B cell (primary cell): Measurements from ENCODE around the gene SLC15A3. TPM values are rescaled to one million over a fixed set of nuclear protein-coding genes. Genes with fewer than 3 reads are reported as not detected.
A peak's percentile ranks its signal among the peaks of the same experiment; 100 is the strongest.

Source experiments
- ATAC-seq: fragments of 200-7000 bp; cut with Tn5 transposase; one replicate; pipeline ENCODE4 v1.10.0; 2021; ENCODE audit warnings: low read depth, mild to moderate bottlenecking, moderate number of reproducible peaks, moderate library complexity
- CTCF ChIA-PET: fragments of 350-600 bp; sonication (Branson Sonifier 250); formaldehyde crosslinking; loops from one replicate; lab custom pipeline; 2021; ENCODE audit warnings: antibody characterized with exemption, inconsistent platforms; lab: Charles Lee
- POLR2A ChIA-PET: fragments of 350-600 bp; sonication (Branson Sonifier 250); formaldehyde crosslinking; loops from one replicate; lab custom pipeline; 2021; ENCODE audit warnings: antibody characterized with exemption; lab: Charles Lee
- DNase-seq: peaks from one replicate; pipeline ENCODE4 v3.0.0; 2013
- H2AFZ ChIP-seq: 2 replicates; pipeline ENCODE4 v1.6.1; 2012; ENCODE audit warnings: mild to moderate bottlenecking, low read depth, low read length; ENCODE audit not compliant: insufficient read depth, poor library complexity, severe bottlenecking
- H3K27ac ChIP-seq, 2 donors: 1 replicate in 1 of 2; 2 replicates in 1 of 2; pipeline ENCODE4 v1.5.1; 2012 to 2013; ENCODE audit warnings: low read length in 2 of 2, mild to moderate bottlenecking in 2 of 2, moderate library complexity in 1 of 2
- H3K27me3 ChIP-seq, 4 experiments: fragments of 200-600 bp in 1 of 4; sonication (generic) in 1 of 4; replicated peaks in 1 of 4; 1 replicate in 2 of 4; 2 replicates in 2 of 4; pipeline versions ENCODE4 v1.6.1 to v1.7.0; 2013 to 2016; ENCODE audit warnings: low read length in 3 of 4, mild to moderate bottlenecking in 2 of 4, mixed read lengths in 1 of 4, moderate library complexity in 1 of 4; ENCODE audit not compliant: insufficient read depth in 4 of 4, control insufficient read depth in 3 of 4; ENCODE audit errors: control extremely low read depth in 1 of 4
- H3K36me3 ChIP-seq, 2 experiments: replicated peaks in 1 of 2; 1 replicate in 1 of 2; 2 replicates in 1 of 2; pipeline versions ENCODE4 v1.6.1 to v1.7.1; 2013; ENCODE audit warnings: low read length in 1 of 2; ENCODE audit not compliant: insufficient read depth in 2 of 2, control insufficient read depth in 1 of 2; ENCODE audit errors: control extremely low read depth in 1 of 2, extremely low read depth in 1 of 2
- H3K4me1 ChIP-seq, 2 donors: fragments of 200-600 bp in 1 of 2; sonication (generic) in 1 of 2; 1 replicate in 1 of 2; 2 replicates in 1 of 2; pipeline versions ENCODE4 v1.5.1 to v1.6.1; 2013 to 2017; ENCODE audit warnings: low read length in 2 of 2; ENCODE audit not compliant: control insufficient read depth in 2 of 2, insufficient read depth in 2 of 2
- H3K4me2 ChIP-seq: replicated peaks from 2 replicates; pipeline ENCODE3; 2012; ENCODE audit warnings: mild to moderate bottlenecking, low read depth, low read length; ENCODE audit not compliant: poor library complexity, severe bottlenecking
- H3K4me3 ChIP-seq, 5 experiments: fragments of 200-600 bp in 1 of 5; sonication (generic) in 1 of 5; 1 replicate in 3 of 5; 2 replicates in 2 of 5; pipeline versions ENCODE4 v1.5.1 to v1.7.0; 2011 to 2016; ENCODE audit warnings: low read length in 4 of 5, mild to moderate bottlenecking in 4 of 5, low read depth in 2 of 5, control low read depth in 1 of 5, moderate library complexity in 1 of 5; ENCODE audit not compliant: insufficient read depth in 1 of 5; ENCODE audit errors: control extremely low read depth in 1 of 5, extremely low read depth in 1 of 5
- H3K79me2 ChIP-seq: fragments of 200-600 bp; sonication (generic); one replicate; pipeline ENCODE4 v1.6.0; 2016; ENCODE audit warnings: low read length; ENCODE audit not compliant: control insufficient read depth, insufficient read depth
- H3K9ac ChIP-seq: fragments of 200-600 bp; sonication (generic); 2 replicates; pipeline ENCODE4 v1.6.1; 2017; ENCODE audit warnings: mild to moderate bottlenecking, low read length, moderate library complexity
- H3K9me3 ChIP-seq, 3 donors: one replicate each; pipeline versions ENCODE4 v1.6.1 to v1.7.1; 2013; ENCODE audit warnings: low read length in 2 of 3; ENCODE audit not compliant: control insufficient read depth in 2 of 3, insufficient read depth in 1 of 3; ENCODE audit errors: control extremely low read depth in 1 of 3
- H4K20me1 ChIP-seq: 2 replicates; pipeline ENCODE4 v1.6.0; 2012; ENCODE audit warnings: mild to moderate bottlenecking, low read length; ENCODE audit not compliant: insufficient read depth, control insufficient read depth, poor library complexity, severe bottlenecking
- H3K27ac Mint-ChIP-seq: one replicate; pipeline ENCODE4 v1.8.0; 2021; ENCODE audit warnings: mixed read lengths
- H3K27me3 Mint-ChIP-seq: one replicate; pipeline ENCODE4 v1.8.0; 2021; ENCODE audit warnings: mixed read lengths
- H3K4me1 Mint-ChIP-seq: one replicate; pipeline ENCODE4 v1.8.0; 2021; ENCODE audit warnings: mixed read lengths
- H3K4me3 Mint-ChIP-seq: one replicate; pipeline ENCODE4 v1.8.0; 2021; ENCODE audit warnings: mixed read lengths
- H3K9me3 Mint-ChIP-seq: one replicate; pipeline ENCODE4 v1.8.0; 2022; ENCODE audit warnings: mixed read lengths; ENCODE audit not compliant: insufficient read depth
- EZH2 ChIP-seq: IDR thresholded peaks from 2 replicates; pipeline ENCODE4 v1.6.1; 2012; ENCODE audit warnings: borderline replicate concordance, low read depth, mild to moderate bottlenecking, moderate library complexity, low read length; ENCODE audit not compliant: insufficient read depth, poor library complexity, severe bottlenecking
- WGBS: methylation state at CpG from one replicate; pipeline ENCODE4 v1.1.5; 2013; ENCODE audit warnings: missing lambda C conversion rate; ENCODE audit not compliant: insufficient coverage; 5-methylcytosine and 5-hydroxymethylcytosine counted together
- intact Hi-C: fragments of 100-400 bp; cut with micrococcal nuclease; formaldehyde crosslinking; loops from one replicate; pipeline ENCODE4 v1.10.0; 2022
- polyA plus RNA-seq: library from polyadenylated mRNA; depleted of rRNA; stranded (reverse); fragments of >200 nt; gene quantifications from 2 replicates; pipeline ENCODE4 v1.2.3, GENCODE V29; 2012
- total RNA-seq, 2 donors: library from RNA; stranded (reverse); fragments of 120-200 nt in 1 of 2; gene quantifications; 1 replicate in 1 of 2; 2 replicates in 1 of 2; pipeline versions ENCODE4 v1.2.3 to v1.2.4, GENCODE V29; 2013 to 2022
- TF ChIP-seq, protein P1 (sequence below): fragments of 200-600 bp; IDR thresholded peaks from one replicate; pipeline ENCODE4 v1.8.0; 2022; ENCODE audit warnings: antibody characterized with exemption, mild to moderate bottlenecking

SLC15A3 gene
- total and polyA plus RNA-seq, 2 donors (not counting 1 experiment from before 2014, with no cell fraction given): 61.5 to 91.4 TPM

DNA sequence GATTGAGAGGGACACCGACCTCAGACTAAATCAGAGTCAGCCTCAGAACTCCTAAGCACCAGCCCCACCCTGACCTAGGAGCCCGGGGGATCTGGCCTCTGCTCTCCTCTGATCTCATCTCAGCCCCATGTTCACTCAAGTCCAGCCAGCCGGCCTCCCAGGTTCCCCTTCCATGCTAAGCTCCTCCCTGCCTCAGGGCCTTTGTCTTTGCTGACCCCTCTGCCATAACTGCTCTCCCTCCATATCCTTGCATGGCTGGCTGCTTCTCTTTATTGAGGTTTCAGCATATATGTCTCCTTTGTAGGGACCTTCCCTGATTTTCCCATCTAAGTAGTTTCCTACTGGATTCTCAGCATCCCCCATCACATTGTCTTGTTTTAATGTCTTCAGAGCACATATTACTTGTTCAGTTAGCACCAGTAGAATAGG lies 780 bp upstream of the SLC15A3 start:
- peak overlapping the region; percentile 91 to 98 for H3K27ac ChIP-seq
- H3K4me1 Mint-ChIP-seq: peaks cover 52% of the 10 kb centered on the region
- ChIA-PET CTCF (interaction anchor here (0.8 to 3.1 kb wide), 6 partner anchors 7 to 53 kb away, joined by 3 to 14 read pairs (median 4); no protein-coding TSS in a partner anchor), POLR2A (interaction anchor here (0.8 to 3.6 kb wide), 5 partner anchors 17 to 124 kb away, joined by 3 to 26 read pairs (median 13); partner anchors contain the start of gene TMEM109)
- H2AFZ ChIP-seq: peak overlapping the region; percentile 91
- H3K27me3 Mint-ChIP-seq: no peaks in the 10 kb centered on the region
- peak overlapping the region; percentile 100 for H3K4me2 ChIP-seq
- H3K27ac Mint-ChIP-seq: peak overlapping the region; percentile 94
- no peaks in the 10 kb centered on the region for H3K9me3 Mint-ChIP-seq
- TF ChIP-seq EZH2: no peak
- TF ChIP-seq, protein P1, sequence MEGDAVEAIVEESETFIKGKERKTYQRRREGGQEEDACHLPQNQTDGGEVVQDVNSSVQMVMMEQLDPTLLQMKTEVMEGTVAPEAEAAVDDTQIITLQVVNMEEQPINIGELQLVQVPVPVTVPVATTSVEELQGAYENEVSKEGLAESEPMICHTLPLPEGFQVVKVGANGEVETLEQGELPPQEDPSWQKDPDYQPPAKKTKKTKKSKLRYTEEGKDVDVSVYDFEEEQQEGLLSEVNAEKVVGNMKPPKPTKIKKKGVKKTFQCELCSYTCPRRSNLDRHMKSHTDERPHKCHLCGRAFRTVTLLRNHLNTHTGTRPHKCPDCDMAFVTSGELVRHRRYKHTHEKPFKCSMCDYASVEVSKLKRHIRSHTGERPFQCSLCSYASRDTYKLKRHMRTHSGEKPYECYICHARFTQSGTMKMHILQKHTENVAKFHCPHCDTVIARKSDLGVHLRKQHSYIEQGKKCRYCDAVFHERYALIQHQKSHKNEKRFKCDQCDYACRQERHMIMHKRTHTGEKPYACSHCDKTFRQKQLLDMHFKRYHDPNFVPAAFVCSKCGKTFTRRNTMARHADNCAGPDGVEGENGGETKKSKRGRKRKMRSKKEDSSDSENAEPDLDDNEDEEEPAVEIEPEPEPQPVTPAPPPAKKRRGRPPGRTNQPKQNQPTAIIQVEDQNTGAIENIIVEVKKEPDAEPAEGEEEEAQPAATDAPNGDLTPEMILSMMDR: no peak
- no peaks in the 10 kb centered on the region for H3K9me3 ChIP-seq
- intact Hi-C loops: loop anchor here (1.0 to 5.0 kb wide), 6 partner anchors 18 to 118 kb away; partner anchors contain the start of genes CCDC86, CD6 and PRPF19
- H3K4me1 ChIP-seq: peaks cover 46 to 60% of the 10 kb centered on the region in 2 donors
- peaks cover 2 to 6% of the 10 kb centered on the region in 2 experiments for H3K36me3 ChIP-seq
- DNase-seq (no peak), ATAC-seq (no peak)
- H3K79me2 ChIP-seq: peaks cover 51% of the 10 kb centered on the region
- H3K27me3 ChIP-seq: no peaks in the 10 kb centered on the region
- H3K9ac ChIP-seq: peak overlapping the region; percentile 88
- peak overlapping the region; percentile 9 to 99 (median 81) for H3K4me3 ChIP-seq
- whole genome bisulfite sequencing: 0% methylated on average over 3 of the region's 3 CpGs
- peaks cover 27% of the 10 kb centered on the region for H4K20me1 ChIP-seq
- peak overlapping the region; percentile 90 for H3K4me3 Mint-ChIP-seq

DNA sequence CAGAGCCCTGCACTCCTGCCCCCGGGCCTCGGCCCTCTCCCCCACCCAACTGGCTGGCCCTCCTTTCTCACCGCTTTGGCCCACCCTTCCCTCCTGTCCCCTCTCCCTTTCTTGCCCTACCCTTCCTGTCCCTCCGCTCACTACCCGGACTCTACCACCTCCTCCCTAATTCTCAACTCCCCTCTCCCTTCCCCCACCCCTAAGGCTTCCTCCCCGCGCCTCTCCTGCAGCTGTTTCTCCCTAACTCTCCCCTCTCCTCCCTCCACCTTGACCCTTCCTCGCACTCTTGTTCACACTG lies 421 bp downstream of the SLC15A3 start:
- Mint-ChIP-seq H3K27ac (peak overlapping the region; percentile 94), H3K4me3 (peak overlapping the region; percentile 90), H3K27me3 (no peaks in the 10 kb centered on the region), H3K9me3 (no peaks in the 10 kb centered on the region), H3K4me1 (peaks cover 55% of the 10 kb centered on the region)
- TF ChIP-seq EZH2: no peak
- TF ChIP-seq, protein P1: no peak
- Histone ChIP-seq H3K4me3 (peak overlapping the region; percentile 53 to 99 (median 81)), H3K36me3 (peaks cover 2 to 14% of the 10 kb centered on the region in 2 experiments), H3K27ac (peak overlapping the region; percentile 91 to 98), H3K9ac (peak overlapping the region; percentile 88), H4K20me1 (peaks cover 34% of the 10 kb centered on the region), H3K9me3 (no peaks in the 10 kb centered on the region), H3K4me1 (peaks cover 48 to 62% of the 10 kb centered on the region in 2 donors), H2AFZ (peak overlapping the region; percentile 91), H3K4me2 (peak overlapping the region; percentile 100), H3K27me3 (no peaks in the 10 kb centered on the region), H3K79me2 (peaks cover 56% of the 10 kb centered on the region)
- WGBS: 1% methylated on average over 8 of the region's 8 CpGs
- DNase-seq: no peak
- CTCF ChIA-PET: interaction anchor here (0.8 to 3.1 kb wide), 4 partner anchors 9 to 36 kb away, joined by 3 to 14 read pairs (median 4); no protein-coding TSS in a partner anchor
- POLR2A ChIA-PET: interaction anchor here (0.7 to 3.6 kb wide), 4 partner anchors 19 to 125 kb away, joined by 3 to 26 read pairs (median 11); partner anchors contain the start of gene TMEM109
- peak; percentile 8 for ATAC-seq
- intact Hi-C loops: loop anchor here (5.0 kb wide), 1 partner anchor 109 kb away; the partner anchor contains the start of gene CCDC86
